Small intestine (tissue), 16 donors: ENCODE data around the gene TAP1. TPM values are rescaled to one million over a fixed set of nuclear protein-coding genes. Genes with fewer than 3 reads are reported as not detected.

Experiments used
- DNase-seq, 2 donors: peaks; one replicate each; pipeline versions ENCODE4 v3.0.0 to v3.0.0-alpha.2; 2013
- FAIRE-seq: peaks from 2 replicates; lab custom pipeline; 2012; peaks lifted over from hg19 to GRCh38; lab: Jason Lieb, UNC
- H3K27ac ChIP-seq, 3 donors: one replicate each; pipeline ENCODE4 v1.5.1; 2013; ENCODE audit warnings: low read length in 2 of 3, mild to moderate bottlenecking in 2 of 3, control low read depth in 1 of 3, inconsistent platforms in 1 of 3, low read depth in 1 of 3, moderate library complexity in 1 of 3
- H3K27me3 ChIP-seq, 3 donors: one replicate each; pipeline ENCODE4 v1.6.1; 2013; ENCODE audit warnings: low read length in 3 of 3, inconsistent platforms in 1 of 3; ENCODE audit not compliant: control insufficient read depth in 3 of 3, insufficient read depth in 3 of 3
- H3K36me3 ChIP-seq, 3 donors: one replicate each; pipeline ENCODE4 v1.6.1; 2013; ENCODE audit warnings: low read length in 3 of 3, inconsistent platforms in 1 of 3, low read depth in 1 of 3, mild to moderate bottlenecking in 1 of 3, moderate library complexity in 1 of 3; ENCODE audit not compliant: control insufficient read depth in 3 of 3, insufficient read depth in 2 of 3
- H3K4me1 ChIP-seq, 3 donors: one replicate each; pipeline ENCODE4 v1.6.1; 2013; ENCODE audit warnings: low read length in 2 of 3, inconsistent platforms in 1 of 3, low read depth in 1 of 3, mild to moderate bottlenecking in 1 of 3, moderate library complexity in 1 of 3; ENCODE audit not compliant: control insufficient read depth in 3 of 3, insufficient read depth in 2 of 3
- H3K4me3 ChIP-seq, 3 donors: one replicate each; pipeline ENCODE4 v1.5.1; 2013; ENCODE audit warnings: low read length in 3 of 3, control low read depth in 1 of 3, inconsistent platforms in 1 of 3, low read depth in 1 of 3, mild to moderate bottlenecking in 1 of 3, moderate library complexity in 1 of 3
- H3K9me3 ChIP-seq, 2 donors: one replicate each; pipeline ENCODE4 v1.6.1; 2013; ENCODE audit warnings: low read depth in 1 of 2, low read length in 1 of 2; ENCODE audit not compliant: control insufficient read depth in 2 of 2, insufficient read depth in 1 of 2
- WGBS, 3 donors: extraction: QIAGEN DNeasy Blood & Tissue Kit; methylation state at CpG; one replicate each; pipeline ENCODE4 v1.1.7; 2013; 5-methylcytosine and 5-hydroxymethylcytosine counted together
- long read RNA-seq, 10 donors: transcript quantifications; one replicate each; lab custom pipeline, GENCODE V29; 2026
- polyA plus RNA-seq, 4 donors: library from polyadenylated mRNA; stranded (reverse) in 3 of 4; unstranded in 1 of 4; fragments of 200-250 nt in 3 of 4; fragments of 120-200 nt in 1 of 4; gene quantifications; one replicate each; pipeline versions ENCODE4 v1.2.1 to v1.2.3, GENCODE V29; 2013
- donor health status: healthy with polysubstance abuse.
- donor health status: control.
- donor health status: control.
- donor health status: Bipolar disorder and iron deficiency.
- donor health status: healthy.

TAP1 gene
- 100 to 1,000 TPM in 2 of 4 donors, 10 to 100 TPM in 2; 20.2 to 157 (median 92.1) TPM for polyA plus RNA-seq
- long read RNA-seq, donor 1, transcript TAP1-201 (11 exons, 2,959 nt) = major isoform, 7 of 10 reads
- long read RNA-seq, donor 1, partial matches to known transcripts = 0 of 10 reads
- long read RNA-seq, donor 1, other reads (novel, unspliced or antisense) = 0 of 10 reads
- long read RNA-seq, donor 2, partial matches to known transcripts = 0 of 1 reads
- long read RNA-seq, donor 2, other reads (novel, unspliced or antisense) = 0 of 1 reads
- long read RNA-seq, donor 3, partial matches to known transcripts = 0 of 1 reads
- long read RNA-seq, donor 3, other reads (novel, unspliced or antisense) = 0 of 1 reads
- long read RNA-seq, donor 4 = 0 reads
- long read RNA-seq, donor 5, partial matches to known transcripts = 0 of 2 reads
- long read RNA-seq, donor 5, other reads (novel, unspliced or antisense) = 0 of 2 reads
- long read RNA-seq, donor 6, partial matches to known transcripts = 0 of 5 reads
- long read RNA-seq, donor 6, other reads (novel, unspliced or antisense) = 0 of 5 reads
- long read RNA-seq, donor 7, partial matches to known transcripts = 0 of 21 reads
- long read RNA-seq, donor 7, other reads (novel, unspliced or antisense) = 18 of 21 reads
- long read RNA-seq, donor 8 = 0 reads
- long read RNA-seq, donor 9, partial matches to known transcripts = 0 of 1 reads
- long read RNA-seq, donor 9, other reads (novel, unspliced or antisense) = 0 of 1 reads
- long read RNA-seq, donor 10, partial matches to known transcripts = 0 of 3 reads
- long read RNA-seq, donor 10, other reads (novel, unspliced or antisense) = 0 of 3 reads

- H3K4me1 ChIP-seq = peaks cover 6 to 18% (median 16%) of the 10 kb centered on the region in 3 donors
- WGBS, 3 donors = 0% methylated on average over 60 to 68 of the region's 68 CpGs
- no peak for FAIRE-seq
Measured at GRCh38 chr6:32853541-32854375, at the start of gene TAP1, which contains the start of gene PSMB9. TAP1 (minus strand) TSS chr6:32853704; CDS start chr6:32853636, 68 bp downstream. PSMB9 (plus strand) TSS chr6:32854192; CDS start chr6:32854230, 38 bp downstream.

GRCh38 chr6:32895006-32895345, 41.5 kb upstream of the TAP1 start:
- 0 to 1% (median 0%) methylated on average over 8 of the region's 8 CpGs for WGBS, 3 donors
- Histone ChIP-seq H3K27ac (peak overlapping the region; percentile 70 to 95 (median 91)), H3K36me3 (peaks cover 0 to 3% (median 0%) of the 10 kb centered on the region in 3 donors), H3K4me3 (peak overlapping the region; percentile 51 to 78 (median 66)), H3K9me3 (no peaks in the 10 kb centered on the region), H3K4me1 (peaks cover 5 to 11% (median 5%) of the 10 kb centered on the region in 3 donors), H3K27me3 (no peaks in the 10 kb centered on the region)
- FAIRE-seq (no peak), DNase-seq (no peak)

More at GRCh38 chr6:32853541-32854375, at the start of gene TAP1, which contains the start of gene PSMB9:
- peak; percentile 96 to 98 for DNase-seq
- H3K4me3 ChIP-seq = peak within 1 kb of the TSS; percentile 93 to 100 (median 96)
- peaks cover 13 to 26% (median 21%) of the 10 kb centered on the region in 3 donors for H3K36me3 ChIP-seq
- H3K27ac ChIP-seq = peak within 1 kb of the TSS; percentile 97 to 100 (median 97)
- peaks cover 0 to 13% (median 0%) of the 10 kb centered on the region in 3 donors for H3K27me3 ChIP-seq
- no peaks in the 10 kb centered on the region for H3K9me3 ChIP-seq

GRCh38 chr6:32894085-32895005, 40.8 kb upstream of the TAP1 start:
- Histone ChIP-seq H3K27me3 (no peaks in the 10 kb centered on the region), H3K4me3 (peak overlapping the region; percentile 51 to 78 (median 66)), H3K27ac (peak overlapping the region; percentile 70 to 95 (median 91)), H3K4me1 (peaks cover 5 to 11% (median 5%) of the 10 kb centered on the region in 3 donors), H3K9me3 (no peaks in the 10 kb centered on the region), H3K36me3 (peaks cover 0 to 3% (median 0%) of the 10 kb centered on the region in 3 donors)
- DNase-seq = peak; percentile 97 to 99
- no peak for FAIRE-seq
- 0 to 1% (median 0%) methylated on average over 58 to 61 of the region's 61 CpGs for WGBS, 3 donors

- Histone ChIP-seq H3K36me3 (no peaks in the 10 kb centered on the region), H3K27ac (no peak overlapping the region), H3K9me3 (no peaks in the 10 kb centered on the region), H3K4me3 (no peak overlapping the region), H3K4me1 (peaks cover 5 to 9% (median 5%) of the 10 kb centered on the region in 3 donors), H3K27me3 (peaks cover 0 to 2% (median 0%) of the 10 kb centered on the region in 3 donors)
- FAIRE-seq (no peak), DNase-seq (no peak)
- 39 to 63% (median 61%) methylated on average over 1 of the region's 1 CpG for WGBS, 3 donors
Measured at GRCh38 chr6:32890831-32891230, 37.3 kb upstream of the TAP1 start.

- WGBS, 3 donors = 73 to 89% (median 75%) methylated on average over 1 of the region's 1 CpG
- peaks cover 0 to 3% (median 0%) of the 10 kb centered on the region in 3 donors for H3K4me1 ChIP-seq
- DNase-seq = no peak
- H3K4me3 ChIP-seq = no peak overlapping the region
- H3K27me3 ChIP-seq = peaks cover 0 to 2% (median 0%) of the 10 kb centered on the region in 3 donors
- no peak overlapping the region for H3K27ac ChIP-seq
- H3K36me3 ChIP-seq = no peaks in the 10 kb centered on the region
- FAIRE-seq = no peak
- H3K9me3 ChIP-seq = no peaks in the 10 kb centered on the region
Measured at GRCh38 chr6:32889533-32889932, 36.0 kb upstream of the TAP1 start.

GRCh38 chr6:32888576-32888975, 35.1 kb upstream of the TAP1 start:
- DNase-seq (no peak), FAIRE-seq (no peak)
- Histone ChIP-seq H3K9me3 (no peaks in the 10 kb centered on the region), H3K4me1 (peaks cover 0 to 3% (median 0%) of the 10 kb centered on the region in 3 donors), H3K36me3 (no peaks in the 10 kb centered on the region), H3K4me3 (no peak overlapping the region), H3K27ac (no peak overlapping the region), H3K27me3 (peaks cover 0 to 7% (median 0%) of the 10 kb centered on the region in 3 donors)
- WGBS, 3 donors = 89 to 94% (median 91%) methylated on average over 2 of the region's 2 CpGs

- DNase-seq (no peak), FAIRE-seq (no peak)
- no peak overlapping the region for H3K27ac ChIP-seq
- H3K36me3 ChIP-seq = no peaks in the 10 kb centered on the region
- no peaks in the 10 kb centered on the region for H3K9me3 ChIP-seq
- no peaks in the 10 kb centered on the region for H3K4me1 ChIP-seq
- 84 to 90% (median 86%) methylated on average over 5 of the region's 5 CpGs for WGBS, 3 donors
- peaks cover 0 to 10% (median 0%) of the 10 kb centered on the region in 3 donors for H3K27me3 ChIP-seq
- no peak overlapping the region for H3K4me3 ChIP-seq
Measured at GRCh38 chr6:32887616-32888015, 34.1 kb upstream of the TAP1 start.
